HCT116 (cell line): ENCODE measurements around the gene NPLOC4. TPM values are rescaled to one million over a fixed set of nuclear protein-coding genes. Genes with fewer than 3 reads are reported as not detected.

Experiments
- ATAC-seq: fragments of 200-7000 bp; cut with Tn5 transposase; 2 replicates; pipeline ENCODE4 v1.9.1; 2020; ENCODE audit warnings: mild to moderate bottlenecking, moderate library complexity
- BruUV-seq: library from RNA; stranded (reverse); fragments of 400-500 nt; replicated peaks from 2 replicates; lab custom pipeline; 2021; lab: Mats Ljungman, UMichigan
- CTCF ChIA-PET: fragments of 300-600 bp; sonication (Branson Sonifier 250); formaldehyde crosslinking; loops from one replicate; lab custom pipeline; 2021; ENCODE audit warnings: antibody characterized with exemption; lab: Charles Lee
- POLR2A ChIA-PET: fragments of 300-600, 350-600 bp; sonication (Branson Sonifier 250); formaldehyde crosslinking; loops from one replicate; lab custom pipeline; 2021; ENCODE audit warnings: antibody characterized with exemption; lab: Charles Lee
- RAD21 ChIA-PET, 2 experiments: fragments of 300-600 bp; sonication (Branson Sonifier 250); formaldehyde crosslinking; loops; one replicate each; lab custom pipeline; 2023; ENCODE audit warnings: low total read pairs in 2 of 2; ENCODE audit not compliant: uncharacterized antibody in 2 of 2, unreplicated experiment in 2 of 2, low non-redundant PET in 1 of 2; lab: Charles Lee
- DNase-seq: peaks from one replicate; pipeline ENCODE4 v3.0.0-alpha.2; 2010; ENCODE audit warnings: low read depth, low spot score
- H2AFZ ChIP-seq: fragments of 200-600 bp; shearing (Covaris generic), sonication (generic); 2 replicates; pipeline ENCODE4 v1.6.1; 2017; ENCODE audit warnings: low read depth, mixed run types, mixed read lengths, antibody characterized with exemption, low read length; ENCODE audit not compliant: poor library complexity, severe bottlenecking
- H3K27ac ChIP-seq: 2 replicates; pipeline ENCODE4 v1.5.1; 2012; ENCODE audit warnings: low read depth, low read length
- H3K27me3 ChIP-seq: fragments of 200-600 bp; sonication (generic); 2 replicates; pipeline ENCODE4 v1.6.1; 2016; ENCODE audit warnings: mixed run types, low read length, mixed read lengths; ENCODE audit not compliant: insufficient read depth
- H3K36me3 ChIP-seq, 2 experiments: fragments of 200-500 bp in 1 of 2; fragments of 200-600 bp in 1 of 2; sonication (Bioruptor generic) in 1 of 2; sonication (generic) in 1 of 2; 2 replicates each; pipeline versions ENCODE4 v1.5.1 to v1.6.1; 2014 to 2016; ENCODE audit warnings: low read length in 2 of 2, inconsistent platforms in 1 of 2, mixed read lengths in 1 of 2, mixed run types in 1 of 2; ENCODE audit not compliant: insufficient read depth in 2 of 2, control insufficient read depth in 1 of 2
- H3K4me1 ChIP-seq, 2 experiments: fragments of 200-600 bp in 1 of 2; sonication (generic) in 1 of 2; 2 replicates each; pipeline versions ENCODE4 v1.5.1 to v1.6.1; 2012 to 2017; ENCODE audit warnings: low read length in 2 of 2, inconsistent platforms in 1 of 2, mild to moderate bottlenecking in 1 of 2, mixed read lengths in 1 of 2, mixed run types in 1 of 2, moderate library complexity in 1 of 2; ENCODE audit not compliant: insufficient read depth in 2 of 2, control insufficient read depth in 1 of 2
- H3K4me2 ChIP-seq: fragments of 200-600 bp; sonication (generic); 2 replicates; pipeline ENCODE4 v1.6.1; 2017; ENCODE audit warnings: mixed run types, low read length, mixed read lengths
- H3K4me3 ChIP-seq, 2 experiments: fragments of 200-600 bp in 1 of 2; sonication (generic) in 1 of 2; replicated peaks in 1 of 2; 2 replicates each; pipeline ENCODE4 v1.5.1; 2011 to 2016; ENCODE audit warnings: low read length in 2 of 2, control low read depth in 1 of 2, low read depth in 1 of 2, mild to moderate bottlenecking in 1 of 2, mixed read lengths in 1 of 2, mixed run types in 1 of 2
- H3K79me2 ChIP-seq: fragments of 200-600 bp; sonication (generic); 2 replicates; pipeline ENCODE4 v1.6.1; 2017; ENCODE audit warnings: mild to moderate bottlenecking, mixed run types, low read length, moderate library complexity, mixed read lengths; ENCODE audit not compliant: insufficient read depth
- H3K9ac ChIP-seq: fragments of 200-600 bp; sonication (generic); 2 replicates; pipeline ENCODE4 v1.6.1; 2016; ENCODE audit warnings: low read length, mixed read lengths
- H3K9me2 ChIP-seq: fragments of 200-600 bp; sonication (generic), shearing (Covaris generic); 2 replicates; pipeline ENCODE4 v1.6.1; 2017; ENCODE audit warnings: mixed run types, mild to moderate bottlenecking, moderate library complexity; ENCODE audit not compliant: insufficient read depth
- H3K9me3 ChIP-seq, 2 experiments: fragments of 200-500 bp in 1 of 2; fragments of 200-600 bp in 1 of 2; sonication (Bioruptor generic) in 1 of 2; sonication (generic) in 1 of 2; 2 replicates each; pipeline ENCODE4 v1.6.1; 2014 to 2017; ENCODE audit warnings: low read length in 2 of 2, mixed read lengths in 2 of 2, inconsistent platforms in 1 of 2, low read depth in 1 of 2, mild to moderate bottlenecking in 1 of 2, mixed run types in 1 of 2, moderate library complexity in 1 of 2; ENCODE audit not compliant: control insufficient read depth in 1 of 2, insufficient read depth in 1 of 2
- H4K20me1 ChIP-seq: fragments of 200-600 bp; sonication (generic), shearing (Covaris generic); 2 replicates; pipeline ENCODE4 v1.6.1; 2017; ENCODE audit warnings: mixed run types, mild to moderate bottlenecking, moderate library complexity; ENCODE audit not compliant: insufficient read depth
- CBX3 ChIP-seq: IDR thresholded peaks from 2 replicates; pipeline ENCODE4 v1.6.1; 2012; ENCODE audit warnings: low read depth
- CEBPB ChIP-seq: IDR thresholded peaks from 2 replicates; pipeline ENCODE4 v1.6.1; 2012; ENCODE audit warnings: low read depth
- EGR1 ChIP-seq: IDR thresholded peaks from 2 replicates; pipeline ENCODE4 v1.6.1; 2012; ENCODE audit warnings: low read depth
- EZH2 ChIP-seq: fragments of 200-600 bp; sonication (generic); IDR thresholded peaks from 2 replicates; pipeline ENCODE4 v1.6.1; 2017; ENCODE audit warnings: antibody characterized with exemption, mixed run types
- EZH2phosphoT487 ChIP-seq: fragments of 200-600 bp; IDR thresholded peaks from 2 replicates; pipeline ENCODE4 v1.6.1; 2018; ENCODE audit warnings: antibody characterized with exemption, borderline replicate concordance
- FOSL1 ChIP-seq: IDR thresholded peaks from 2 replicates; pipeline ENCODE4 v1.6.1; 2012; ENCODE audit warnings: low read depth
- JUND ChIP-seq: IDR thresholded peaks from 2 replicates; pipeline ENCODE4 v1.6.1; 2012
- POLR2A ChIP-seq: IDR thresholded peaks from 2 replicates; pipeline ENCODE4 v1.7.0; 2011; ENCODE audit warnings: borderline replicate concordance; ENCODE audit not compliant: insufficient read depth, insufficient read length; ENCODE audit errors: extremely low read depth
- POLR2AphosphoS5 ChIP-seq: IDR thresholded peaks from 2 replicates; pipeline ENCODE4 v1.6.1; 2011; ENCODE audit warnings: mild to moderate bottlenecking, low read depth, low read length, moderate library complexity
- RAD21 ChIP-seq: IDR thresholded peaks from 2 replicates; pipeline ENCODE4 v1.6.1; 2012; ENCODE audit warnings: low read depth, mild to moderate bottlenecking
- ZFX ChIP-seq: fragments of 450-650 bp; IDR thresholded peaks from 2 replicates; pipeline ENCODE4 v1.6.1; 2017
- ZNF274 ChIP-seq: fragments of 200-500 bp; sonication (Bioruptor generic); IDR thresholded peaks from 2 replicates; pipeline ENCODE4 v1.6.1; 2014; ENCODE audit warnings: mild to moderate bottlenecking, low read depth, low read length, inconsistent platforms
- intact Hi-C: fragments of 100-400 bp; cut with micrococcal nuclease; formaldehyde crosslinking; loops from 2 replicates; pipeline ENCODE4 v1.10.0; 2022
- total RNA-seq: library from RNA; stranded (reverse); gene quantifications from one replicate; pipeline ENCODE4 v1.2.1, GENCODE V29; 2021; ENCODE audit not compliant: unreplicated experiment
- TF ChIP-seq, protein P1 (sequence below), 3 experiments: fragments of 200-600 bp in 1 of 3; sonication (generic) in 1 of 3; IDR thresholded peaks in 2 of 3; conservative IDR thresholded peaks in 1 of 3; 2 replicates each; pipeline ENCODE4 v1.5.1; 2012 to 2017; ENCODE audit warnings: low read depth in 2 of 3, low read length in 2 of 3, antibody characterized with exemption in 1 of 3, borderline replicate concordance in 1 of 3, control low read depth in 1 of 3, mild to moderate bottlenecking in 1 of 3, mixed read lengths in 1 of 3, mixed run types in 1 of 3, moderate library complexity in 1 of 3; ENCODE audit not compliant: insufficient read depth in 1 of 3
- TF ChIP-seq, protein P2 (sequence below): IDR thresholded peaks from 2 replicates; pipeline ENCODE4 v1.6.1; 2012

NPLOC4 gene
- total RNA-seq, 1 experiment from 2014 or later = 137 TPM

DNA sequence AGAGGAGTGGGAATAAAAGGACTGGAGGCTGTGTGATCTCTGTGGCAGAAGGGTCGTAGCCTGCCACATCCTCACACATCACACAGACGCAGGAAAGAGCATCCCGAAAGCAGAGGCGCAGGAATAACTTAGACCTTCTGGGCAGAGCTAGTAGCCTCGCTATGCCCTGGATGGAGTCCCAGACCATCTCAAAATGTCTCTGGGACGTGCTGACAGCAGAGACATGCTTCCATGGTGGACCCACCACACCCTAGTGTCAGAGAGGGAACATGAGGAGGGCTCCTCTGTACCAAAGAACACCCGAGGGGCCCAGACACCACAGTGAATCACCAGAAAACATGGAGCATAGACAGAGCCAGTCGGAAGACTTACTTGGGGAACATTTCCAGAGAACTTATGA is 55.2 kb downstream of the NPLOC4 start:
- no peak overlapping the region for H2AFZ ChIP-seq
- BruUV-seq = no TSS peak
- H3K4me3 ChIP-seq = no peak overlapping the region
- H4K20me1 ChIP-seq = no peaks in the 10 kb centered on the region
- H3K4me1 ChIP-seq = peaks cover 16 to 35% of the 10 kb centered on the region in 2 experiments
- DNase-seq (no peak), ATAC-seq (no peak)
- no peak overlapping the region for H3K9ac ChIP-seq
- no peaks in the 10 kb centered on the region for H3K9me2 ChIP-seq
- TF ChIP-seq ZNF274 (no peak), POLR2A (no peak), EZH2phosphoT487 (no peak), ZFX (no peak), CEBPB (no peak), RAD21 (no peak), EZH2 (no peak), POLR2AphosphoS5 (no peak), EGR1 (no peak), CBX3 (no peak), FOSL1 (no peak), JUND (no peak)
- TF ChIP-seq, protein P1, sequence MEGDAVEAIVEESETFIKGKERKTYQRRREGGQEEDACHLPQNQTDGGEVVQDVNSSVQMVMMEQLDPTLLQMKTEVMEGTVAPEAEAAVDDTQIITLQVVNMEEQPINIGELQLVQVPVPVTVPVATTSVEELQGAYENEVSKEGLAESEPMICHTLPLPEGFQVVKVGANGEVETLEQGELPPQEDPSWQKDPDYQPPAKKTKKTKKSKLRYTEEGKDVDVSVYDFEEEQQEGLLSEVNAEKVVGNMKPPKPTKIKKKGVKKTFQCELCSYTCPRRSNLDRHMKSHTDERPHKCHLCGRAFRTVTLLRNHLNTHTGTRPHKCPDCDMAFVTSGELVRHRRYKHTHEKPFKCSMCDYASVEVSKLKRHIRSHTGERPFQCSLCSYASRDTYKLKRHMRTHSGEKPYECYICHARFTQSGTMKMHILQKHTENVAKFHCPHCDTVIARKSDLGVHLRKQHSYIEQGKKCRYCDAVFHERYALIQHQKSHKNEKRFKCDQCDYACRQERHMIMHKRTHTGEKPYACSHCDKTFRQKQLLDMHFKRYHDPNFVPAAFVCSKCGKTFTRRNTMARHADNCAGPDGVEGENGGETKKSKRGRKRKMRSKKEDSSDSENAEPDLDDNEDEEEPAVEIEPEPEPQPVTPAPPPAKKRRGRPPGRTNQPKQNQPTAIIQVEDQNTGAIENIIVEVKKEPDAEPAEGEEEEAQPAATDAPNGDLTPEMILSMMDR (IDR thresholded peaks at IDR 0.05 in 2 of 3, conservative IDR thresholded peaks at IDR 0.05 in 1 of 3; ENCODE audit: borderline replicate concordance in 1 of 3, insufficient read depth in 1 of 3, low read depth in 2 of 3, low read length in 2 of 3) = no peak
- TF ChIP-seq, protein P2, sequence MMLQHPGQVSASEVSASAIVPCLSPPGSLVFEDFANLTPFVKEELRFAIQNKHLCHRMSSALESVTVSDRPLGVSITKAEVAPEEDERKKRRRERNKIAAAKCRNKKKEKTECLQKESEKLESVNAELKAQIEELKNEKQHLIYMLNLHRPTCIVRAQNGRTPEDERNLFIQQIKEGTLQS = no peak
- peaks cover 49 to 67% of the 10 kb centered on the region in 2 experiments for H3K36me3 ChIP-seq
- ChIA-PET RAD21 (no interaction called here), POLR2A (no interaction called here), CTCF (no interaction called here)
- intact Hi-C loops = no loop called here
- H3K27me3 ChIP-seq = no peaks in the 10 kb centered on the region
- no peaks in the 10 kb centered on the region for H3K9me3 ChIP-seq
- no peak overlapping the region; the same call in 1 of the 2 replicates for H3K27ac ChIP-seq
- no peak overlapping the region for H3K4me2 ChIP-seq
- H3K79me2 ChIP-seq = peaks cover 60% of the 10 kb centered on the region; the same call in 1 of the 2 replicates
